Peyer's patch (tissue), 4 donors: ENCODE results near the gene DPF3. TPM values are rescaled to one million over a fixed set of nuclear protein-coding genes. Genes with fewer than 3 reads are reported as not detected.
A peak's percentile ranks its signal among the peaks of the same experiment; 100 is the strongest.

Experiments used
- DNase-seq, 3 donors: peaks; one replicate each; pipeline ENCODE4 v3.0.0-alpha.2; 2017 to 2019
- H3K27ac ChIP-seq, 4 donors: fragments of 200-600 bp; sonication (generic); one replicate each; pipeline ENCODE4 v1.5.1; 2016 to 2019
- H3K27me3 ChIP-seq, 2 donors: fragments of 200-600 bp; sonication (generic); one replicate each; pipeline ENCODE4 v1.5.1; 2019
- H3K36me3 ChIP-seq, 3 donors: fragments of 200-600 bp; sonication (generic); one replicate each; pipeline ENCODE4 v1.5.1; 2016 to 2019
- H3K4me1 ChIP-seq, 4 donors: fragments of 200-600 bp; sonication (generic); one replicate each; pipeline ENCODE4 v1.5.1; 2016 to 2019
- H3K4me3 ChIP-seq, 4 donors: fragments of 200-600 bp; sonication (generic); 1 replicate in 3 of 4; 2 replicates in 1 of 4; pipeline ENCODE4 v1.5.1; 2016 to 2019; ENCODE audit warnings: mild to moderate bottlenecking in 1 of 4
- H3K9me3 ChIP-seq, 4 donors: fragments of 200-600 bp; sonication (generic); one replicate each; pipeline ENCODE4 v1.5.1; 2016 to 2019; ENCODE audit warnings: mild to moderate bottlenecking in 1 of 4
- CTCF ChIP-seq, 6 experiments: fragments of 450-650 bp in 4 of 6; fragments of 200-600 bp in 2 of 6; sonication (generic) in 1 of 6; IDR thresholded peaks; one replicate each; pipeline ENCODE4 v1.5.1; 2017 to 2019; ENCODE audit warnings: antibody characterized with exemption in 6 of 6, mild to moderate bottlenecking in 3 of 6, moderate library complexity in 1 of 6
- POLR2A ChIP-seq, 2 donors: fragments of 450-650 bp; IDR thresholded peaks; one replicate each; pipeline ENCODE4 v1.5.1; 2017; ENCODE audit warnings: antibody characterized with exemption in 2 of 2, mild to moderate bottlenecking in 2 of 2, moderate library complexity in 2 of 2
- total RNA-seq, 4 donors: library from RNA; depleted of rRNA; stranded (reverse); fragments of >200 nt; gene quantifications; one replicate each; pipeline ENCODE4 v1.1.0, GENCODE V29; 2016

Gene DPF3
- total RNA-seq, 4 donors from 2014 or later: 10.7 to 25.6 (median 17.9) TPM

- H3K27me3 ChIP-seq: no peaks in the 10 kb centered on the region
- peaks cover 0 to 11% (median 0%) of the 10 kb centered on the region in 4 donors for H3K4me1 ChIP-seq
- no peak overlapping the region for H3K27ac ChIP-seq
- no peak for TF ChIP-seq POLR2A (IDR thresholded peaks at IDR 0.05)
- no peak for TF ChIP-seq CTCF (IDR thresholded peaks at IDR 0.05)
- H3K36me3 ChIP-seq: no peaks in the 10 kb centered on the region
- no peak overlapping the region for H3K4me3 ChIP-seq
- DNase-seq: no peak
- no peaks in the 10 kb centered on the region for H3K9me3 ChIP-seq
These were observed 15.3 kb upstream of the DPF3 start for GRCh38 chr14:72909163-72909562.

- H3K4me1 ChIP-seq: peaks cover 0 to 11% (median 0%) of the 10 kb centered on the region in 4 donors
- no peak overlapping the region for H3K27ac ChIP-seq
- no peaks in the 10 kb centered on the region for H3K27me3 ChIP-seq
- no peaks in the 10 kb centered on the region for H3K9me3 ChIP-seq
- no peaks in the 10 kb centered on the region for H3K36me3 ChIP-seq
- no peak for DNase-seq
- H3K4me3 ChIP-seq: no peak overlapping the region
- TF ChIP-seq POLR2A (IDR thresholded peaks at IDR 0.05) (no peak), CTCF (IDR thresholded peaks at IDR 0.05) (no peak)
These were observed 14.0 kb upstream of the DPF3 start for GRCh38 chr14:72907886-72908285.

- DNase-seq: no peak
- Histone ChIP-seq H3K27me3 (no peaks in the 10 kb centered on the region), H3K9me3 (no peaks in the 10 kb centered on the region), H3K4me1 (peaks cover 0 to 11% (median 0%) of the 10 kb centered on the region in 4 donors), H3K4me3 (no peak overlapping the region), H3K36me3 (no peaks in the 10 kb centered on the region), H3K27ac (no peak overlapping the region)
- TF ChIP-seq POLR2A (IDR thresholded peaks at IDR 0.05): no peak
- TF ChIP-seq CTCF (IDR thresholded peaks at IDR 0.05): no peak
These were observed 13.0 kb upstream of the DPF3 start for GRCh38 chr14:72906879-72907278.

GRCh38 chr14:72906316-72906715 lies 12.4 kb upstream of the DPF3 start:
- TF ChIP-seq POLR2A (IDR thresholded peaks at IDR 0.05) (no peak), CTCF (IDR thresholded peaks at IDR 0.05) (no peak)
- no peaks in the 10 kb centered on the region for H3K36me3 ChIP-seq
- H3K9me3 ChIP-seq: no peaks in the 10 kb centered on the region
- H3K27ac ChIP-seq: no peak overlapping the region
- no peaks in the 10 kb centered on the region for H3K27me3 ChIP-seq
- H3K4me1 ChIP-seq: peaks cover 0 to 11% (median 0%) of the 10 kb centered on the region in 4 donors
- DNase-seq: no peak
- no peak overlapping the region for H3K4me3 ChIP-seq

- no peaks in the 10 kb centered on the region for H3K27me3 ChIP-seq
- H3K4me3 ChIP-seq: no peak overlapping the region
- peaks cover 0 to 11% (median 0%) of the 10 kb centered on the region in 4 donors for H3K4me1 ChIP-seq
- no peaks in the 10 kb centered on the region for H3K9me3 ChIP-seq
- no peak overlapping the region for H3K27ac ChIP-seq
- DNase-seq: peak in 2 of 3 donors; percentile 53 to 85
- TF ChIP-seq POLR2A (IDR thresholded peaks at IDR 0.05) (no peak), CTCF (IDR thresholded peaks at IDR 0.05) (peak; percentile 85 to 99 (median 96))
- no peaks in the 10 kb centered on the region for H3K36me3 ChIP-seq
These were observed 11.1 kb upstream of the DPF3 start for GRCh38 chr14:72904840-72905561.
